HG02759 (cell line): Measurements from ENCODE around the gene MRPS33.

Experiments
- ATAC-seq: cut with Tn5 transposase; IDR thresholded peaks from one replicate; pipeline ENCODE4 v1.9.1; 2021; ENCODE audit warnings: mild to moderate bottlenecking, moderate library complexity; ENCODE audit not compliant: unreplicated experiment

The MRPS33 gene

GRCh38 chr7:141012696-141013344, 1.9 kb downstream of the MRPS33 start:
- no peak for ATAC-seq

- peak; percentile 25 for ATAC-seq
Measured at GRCh38 chr7:141012044-141012685, 2.6 kb downstream of the MRPS33 start.

- no peak for ATAC-seq
Measured at GRCh38 chr7:141011443-141011842, 3.3 kb downstream of the MRPS33 start.

- ATAC-seq: no peak
Measured at GRCh38 chr7:141003172-141004065, 11.3 kb downstream of the MRPS33 start.

GRCh38 chr7:141001546-141001945, 13.2 kb downstream of the MRPS33 start:
- no peak for ATAC-seq

GRCh38 chr7:141001122-141001521, 13.6 kb downstream of the MRPS33 start:
- no peak for ATAC-seq

- no peak for ATAC-seq
Measured at GRCh38 chr7:140998715-140999114, 16.0 kb downstream of the MRPS33 start.

GRCh38 chr7:140992422-140992821, 22.3 kb downstream of the MRPS33 start:
- ATAC-seq: no peak

- peak; percentile 57 for ATAC-seq
Measured at GRCh38 chr7:140990193-140990962, 24.4 kb downstream of the MRPS33 start.

GRCh38 chr7:140989068-140989467, 25.7 kb downstream of the MRPS33 start:
- peak; percentile 87 for ATAC-seq

- no peak for ATAC-seq
Measured at GRCh38 chr7:140983802-140984201, 30.9 kb downstream of the MRPS33 start.

- no peak for ATAC-seq
Measured at GRCh38 chr7:140982508-140982907, 32.2 kb downstream of the MRPS33 start.

- ATAC-seq: no peak
Measured at GRCh38 chr7:140981951-140982350, 32.8 kb downstream of the MRPS33 start.

- ATAC-seq: no peak
Measured at GRCh38 chr7:140977741-140978140, 37.0 kb downstream of the MRPS33 start.

- no peak for ATAC-seq
Measured at GRCh38 chr7:140972876-140973829, 41.6 kb downstream of the MRPS33 start.

GRCh38 chr7:140972344-140972743, 42.4 kb downstream of the MRPS33 start:
- no peak for ATAC-seq

GRCh38 chr7:140967438-140967837, 47.3 kb downstream of the MRPS33 start:
- no peak for ATAC-seq

GRCh38 chr7:140966561-140967233, 48.1 kb downstream of the MRPS33 start:
- no peak for ATAC-seq

- ATAC-seq: no peak
Measured at GRCh38 chr7:140961117-140961516, 53.6 kb downstream of the MRPS33 start.
